Measurements from ENCODE around the gene SLC7A7. TPM values are rescaled to one million over a fixed set of nuclear protein-coding genes. Genes with fewer than 3 reads are reported as not detected.

Gene SLC7A7
- total and polyA plus RNA-seq, 4 donors = 2.8 to 14.3 (median 8.8) TPM

GRCh38 chr14:22800346-22800745, 14.9 kb downstream of the SLC7A7 start:
- Histone ChIP-seq H3K4me1 (ENCODE audit: control insufficient read depth in 4 of 4, insufficient read depth in 4 of 4, low read length in 3 of 4) (peaks cover 0 to 3% (median 1%) of the 10 kb centered on the region in 4 donors), H3K9me3 (ENCODE audit: control insufficient read depth in 4 of 4, low read length in 3 of 4) (no peaks in the 10 kb centered on the region), H3K27ac (ENCODE audit: low read depth in 1 of 2, low read length in 2 of 2) (no peak overlapping the region), H3K36me3 (ENCODE audit: control insufficient read depth in 4 of 4, insufficient read depth in 3 of 4, low read depth in 1 of 4, low read length in 3 of 4) (no peaks in the 10 kb centered on the region), H3K9ac (ENCODE audit: low read depth in 1 of 2, low read length in 2 of 2) (no peak overlapping the region), H3K27me3 (ENCODE audit: control insufficient read depth in 4 of 4, insufficient read depth in 4 of 4, low read length in 3 of 4) (no peaks in the 10 kb centered on the region), H3K4me3 (ENCODE audit: low read depth in 1 of 3, low read length in 3 of 3) (no peak overlapping the region)
- TF ChIP-seq FOXA1 (IDR thresholded peaks at IDR 0.05) = no peak
- no peak for TF ChIP-seq HNF4A (conservative IDR thresholded peaks at IDR 0.05)
- no peak for TF ChIP-seq YY1 (IDR thresholded peaks at IDR 0.05)
- TF ChIP-seq, protein P1, sequence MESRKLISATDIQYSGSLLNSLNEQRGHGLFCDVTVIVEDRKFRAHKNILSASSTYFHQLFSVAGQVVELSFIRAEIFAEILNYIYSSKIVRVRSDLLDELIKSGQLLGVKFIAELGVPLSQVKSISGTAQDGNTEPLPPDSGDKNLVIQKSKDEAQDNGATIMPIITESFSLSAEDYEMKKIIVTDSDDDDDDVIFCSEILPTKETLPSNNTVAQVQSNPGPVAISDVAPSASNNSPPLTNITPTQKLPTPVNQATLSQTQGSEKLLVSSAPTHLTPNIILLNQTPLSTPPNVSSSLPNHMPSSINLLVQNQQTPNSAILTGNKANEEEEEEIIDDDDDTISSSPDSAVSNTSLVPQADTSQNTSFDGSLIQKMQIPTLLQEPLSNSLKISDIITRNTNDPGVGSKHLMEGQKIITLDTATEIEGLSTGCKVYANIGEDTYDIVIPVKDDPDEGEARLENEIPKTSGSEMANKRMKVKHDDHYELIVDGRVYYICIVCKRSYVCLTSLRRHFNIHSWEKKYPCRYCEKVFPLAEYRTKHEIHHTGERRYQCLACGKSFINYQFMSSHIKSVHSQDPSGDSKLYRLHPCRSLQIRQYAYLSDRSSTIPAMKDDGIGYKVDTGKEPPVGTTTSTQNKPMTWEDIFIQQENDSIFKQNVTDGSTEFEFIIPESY (IDR thresholded peaks at IDR 0.05) = no peak
- no peak for TF ChIP-seq CTCF (IDR thresholded peaks at IDR 0.05; ENCODE audit: low read depth, low read length, missing input control)
- TF ChIP-seq RAD21 (IDR thresholded peaks at IDR 0.05) = no peak
- no peak for TF ChIP-seq RXRA (IDR thresholded peaks at IDR 0.05)
- no peak for DNase-seq (ENCODE audit: low spot score)
- WGBS = 90% methylated on average over 10 of the region's 10 CpGs

GRCh38 chr14:22798528-22798927, 16.7 kb downstream of the SLC7A7 start:
- Histone ChIP-seq H3K9me3 (ENCODE audit: control insufficient read depth in 4 of 4, low read length in 3 of 4) (no peaks in the 10 kb centered on the region), H3K4me3 (ENCODE audit: low read depth in 1 of 3, low read length in 3 of 3) (no peak overlapping the region), H3K4me1 (ENCODE audit: control insufficient read depth in 4 of 4, insufficient read depth in 4 of 4, low read length in 3 of 4) (peaks cover 0 to 3% (median 1%) of the 10 kb centered on the region in 4 donors), H3K9ac (ENCODE audit: low read depth in 1 of 2, low read length in 2 of 2) (no peak overlapping the region), H3K27me3 (ENCODE audit: control insufficient read depth in 4 of 4, insufficient read depth in 4 of 4, low read length in 3 of 4) (no peaks in the 10 kb centered on the region), H3K27ac (ENCODE audit: low read depth in 1 of 2, low read length in 2 of 2) (no peak overlapping the region), H3K36me3 (ENCODE audit: control insufficient read depth in 4 of 4, insufficient read depth in 3 of 4, low read depth in 1 of 4, low read length in 3 of 4) (no peaks in the 10 kb centered on the region)
- WGBS = 50% methylated on average over 2 of the region's 2 CpGs
- DNase-seq (ENCODE audit: low spot score) = no peak
- TF ChIP-seq RAD21 (IDR thresholded peaks at IDR 0.05) = no peak
- no peak for TF ChIP-seq REST (IDR thresholded peaks at IDR 0.05)
- TF ChIP-seq CTCF (IDR thresholded peaks at IDR 0.05; ENCODE audit: low read depth, low read length, missing input control) = no peak
- no peak for TF ChIP-seq HNF4G (IDR thresholded peaks at IDR 0.05)
- TF ChIP-seq, protein P1 (IDR thresholded peaks at IDR 0.05) = no peak
- TF ChIP-seq TAF1 (conservative IDR thresholded peaks at IDR 0.05) = no peak
- no peak for TF ChIP-seq FOXA1 (IDR thresholded peaks at IDR 0.05)
- TF ChIP-seq MAX (IDR thresholded peaks at IDR 0.05) = no peak
- no peak for TF ChIP-seq SP1 (IDR thresholded peaks at IDR 0.05)
- TF ChIP-seq, protein P2, sequence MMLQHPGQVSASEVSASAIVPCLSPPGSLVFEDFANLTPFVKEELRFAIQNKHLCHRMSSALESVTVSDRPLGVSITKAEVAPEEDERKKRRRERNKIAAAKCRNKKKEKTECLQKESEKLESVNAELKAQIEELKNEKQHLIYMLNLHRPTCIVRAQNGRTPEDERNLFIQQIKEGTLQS (IDR thresholded peaks at IDR 0.05) = no peak
- TF ChIP-seq NR2F2 (IDR thresholded peaks at IDR 0.05) = no peak
- no peak for TF ChIP-seq EGR1 (IDR thresholded peaks at IDR 0.05; ENCODE audit: low read depth in 2 of 2)
- no peak for TF ChIP-seq HNF4A (conservative IDR thresholded peaks at IDR 0.05)
- TF ChIP-seq RXRA (IDR thresholded peaks at IDR 0.05) = no peak
- TF ChIP-seq JUND (IDR thresholded peaks at IDR 0.05) = no peak
- no peak for TF ChIP-seq YY1 (IDR thresholded peaks at IDR 0.05)
- TF ChIP-seq FOXA2 (IDR thresholded peaks at IDR 0.05) = no peak

Measured in liver (tissue), 9 donors.